OCI-LY7 (cell line): ENCODE data around the gene TMEM242. TPM values are rescaled to one million over a fixed set of nuclear protein-coding genes. Genes with fewer than 3 reads are reported as not detected.

Experiments used
- BruUV-seq: library from RNA; stranded (reverse); fragments of 400-500 nt; replicated peaks from 2 replicates; lab custom pipeline; 2021; lab: Mats Ljungman, UMichigan
- CTCF ChIA-PET: fragments of 300-600 bp; sonication (Branson Sonifier 250); formaldehyde crosslinking; loops from one replicate; lab custom pipeline; 2022; ENCODE audit warnings: antibody characterized with exemption; ENCODE audit not compliant: unreplicated experiment; lab: Charles Lee
- POLR2A ChIA-PET: fragments of 300-600 bp; sonication (Branson Sonifier 250); formaldehyde crosslinking; loops from one replicate; lab custom pipeline; 2022; ENCODE audit warnings: antibody characterized with exemption; lab: Charles Lee
- DNase-seq: peaks from one replicate; pipeline ENCODE4 v3.0.0-alpha.2; 2015; ENCODE audit warnings: low spot score
- H2AFZ ChIP-seq: fragments of 200-600 bp; sonication (generic), shearing (Covaris generic); 2 replicates; pipeline ENCODE4 v1.6.1; 2014; ENCODE audit warnings: mild to moderate bottlenecking, antibody characterized with exemption, low read length, moderate library complexity
- H3K27ac ChIP-seq: fragments of 200-600 bp; sonication (generic); 2 replicates; pipeline ENCODE4 v1.5.1; 2014; ENCODE audit warnings: mixed run types, low read depth, mild to moderate bottlenecking, moderate library complexity, low read length, inconsistent platforms; ENCODE audit not compliant: poor library complexity, severe bottlenecking
- H3K36me3 ChIP-seq: fragments of 200-600 bp; sonication (generic); 2 replicates; pipeline ENCODE4 v1.6.1; 2014; ENCODE audit warnings: mild to moderate bottlenecking, antibody characterized with exemption, low read length, moderate library complexity, mixed read lengths; ENCODE audit not compliant: insufficient read depth
- H3K4me1 ChIP-seq: fragments of 200-600 bp; sonication (generic); 2 replicates; pipeline ENCODE4 v1.5.1; 2014; ENCODE audit warnings: mild to moderate bottlenecking, low read length; ENCODE audit not compliant: insufficient read depth, poor library complexity, severe bottlenecking
- H3K4me2 ChIP-seq: fragments of 200-600 bp; sonication (generic); 2 replicates; pipeline ENCODE4 v1.6.1; 2014; ENCODE audit warnings: mild to moderate bottlenecking, low read length
- H3K4me3 ChIP-seq: fragments of 200-600 bp; sonication (generic); 2 replicates; pipeline ENCODE4 v1.5.1; 2014; ENCODE audit warnings: mild to moderate bottlenecking, low read depth, low read length; ENCODE audit not compliant: poor library complexity, severe bottlenecking
- H3K79me2 ChIP-seq: fragments of 200-600 bp; sonication (generic); 2 replicates; pipeline ENCODE4 v1.6.1; 2016; ENCODE audit warnings: low read depth, mild to moderate bottlenecking, low read length, moderate library complexity, mixed read lengths; ENCODE audit not compliant: insufficient read depth
- H3K9me2 ChIP-seq: fragments of 200-600 bp; sonication (generic); 2 replicates; pipeline ENCODE4 v1.6.1; 2016; ENCODE audit warnings: mild to moderate bottlenecking, low read length, mixed read lengths; ENCODE audit not compliant: insufficient read depth
- H3K9me3 ChIP-seq: fragments of 200-600 bp; sonication (generic); 2 replicates; pipeline ENCODE4 v1.6.1; 2014; ENCODE audit warnings: mild to moderate bottlenecking, mixed run types, low read length, mixed read lengths
- H4K20me1 ChIP-seq: fragments of 200-600 bp; sonication (generic); 2 replicates; pipeline ENCODE4 v1.6.1; 2014; ENCODE audit warnings: mild to moderate bottlenecking, antibody characterized with exemption, low read length, moderate library complexity, mixed read lengths; ENCODE audit not compliant: insufficient read depth
- EZH2phosphoT487 ChIP-seq: fragments of 200-600 bp; sonication (generic); IDR thresholded peaks from 2 replicates; pipeline ENCODE4 v1.6.1; 2018; ENCODE audit warnings: low read depth, borderline replicate concordance, mild to moderate bottlenecking, mixed run types, antibody characterized with exemption, low read length, moderate library complexity, mixed read lengths
- intact Hi-C: fragments of 100-400 bp; cut with micrococcal nuclease; formaldehyde crosslinking; loops from one replicate; pipeline ENCODE4 v1.10.0; 2022; ENCODE audit not compliant: unreplicated experiment
- total RNA-seq, 2 experiments: library from RNA; depleted of rRNA in 1 of 2; stranded (reverse); fragments of >200 nt in 1 of 2; shearing (Covaris generic) in 1 of 2; gene quantifications; 2 replicates each; pipeline ENCODE4 v1.2.3, GENCODE V29; 2014 to 2022
- TF ChIP-seq, protein P1 (sequence below): fragments of 200-600 bp; sonication (generic); conservative IDR thresholded peaks from 2 replicates; pipeline ENCODE4 v1.5.1; 2014; ENCODE audit warnings: mild to moderate bottlenecking, antibody characterized with exemption, low read length, moderate library complexity, mixed read lengths

Gene TMEM242
- total RNA-seq, 2 experiments from 2014 or later: 4.5 to 9.2 TPM

DNA sequence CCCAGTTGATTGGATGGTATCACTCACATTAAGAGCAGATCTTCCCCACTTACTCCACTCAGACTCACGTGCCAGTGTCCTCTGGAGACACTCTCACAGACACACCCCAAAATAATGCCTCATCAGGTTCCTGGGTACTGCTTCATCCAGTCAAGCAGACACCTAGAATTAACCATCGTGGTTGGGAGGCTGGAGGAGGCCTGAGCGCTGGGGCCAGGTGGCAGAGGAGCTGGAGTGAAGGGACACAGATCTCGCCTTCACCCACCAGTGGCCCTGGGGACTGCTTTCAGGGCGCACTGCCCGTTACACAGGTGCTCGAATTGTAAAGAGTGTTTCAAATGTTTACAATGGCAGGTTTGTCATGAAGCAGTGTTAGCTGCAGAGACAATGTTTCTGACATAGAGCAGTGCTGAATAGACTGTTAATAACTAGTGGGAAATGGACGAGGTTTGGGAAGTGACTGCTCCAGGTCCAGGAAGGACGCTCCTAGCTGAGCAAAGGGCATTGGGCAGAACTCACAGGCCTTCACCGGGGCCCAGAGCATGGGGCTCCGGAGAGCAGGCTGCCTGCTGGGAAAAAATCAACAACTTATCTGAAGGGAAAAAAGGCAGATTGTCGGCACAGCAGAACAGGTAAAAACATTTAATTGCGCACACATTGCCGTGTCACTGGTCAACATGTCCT, 38.4 kb downstream of the TMEM242 start:
- no peak for TF ChIP-seq EZH2phosphoT487
- TF ChIP-seq, protein P1, sequence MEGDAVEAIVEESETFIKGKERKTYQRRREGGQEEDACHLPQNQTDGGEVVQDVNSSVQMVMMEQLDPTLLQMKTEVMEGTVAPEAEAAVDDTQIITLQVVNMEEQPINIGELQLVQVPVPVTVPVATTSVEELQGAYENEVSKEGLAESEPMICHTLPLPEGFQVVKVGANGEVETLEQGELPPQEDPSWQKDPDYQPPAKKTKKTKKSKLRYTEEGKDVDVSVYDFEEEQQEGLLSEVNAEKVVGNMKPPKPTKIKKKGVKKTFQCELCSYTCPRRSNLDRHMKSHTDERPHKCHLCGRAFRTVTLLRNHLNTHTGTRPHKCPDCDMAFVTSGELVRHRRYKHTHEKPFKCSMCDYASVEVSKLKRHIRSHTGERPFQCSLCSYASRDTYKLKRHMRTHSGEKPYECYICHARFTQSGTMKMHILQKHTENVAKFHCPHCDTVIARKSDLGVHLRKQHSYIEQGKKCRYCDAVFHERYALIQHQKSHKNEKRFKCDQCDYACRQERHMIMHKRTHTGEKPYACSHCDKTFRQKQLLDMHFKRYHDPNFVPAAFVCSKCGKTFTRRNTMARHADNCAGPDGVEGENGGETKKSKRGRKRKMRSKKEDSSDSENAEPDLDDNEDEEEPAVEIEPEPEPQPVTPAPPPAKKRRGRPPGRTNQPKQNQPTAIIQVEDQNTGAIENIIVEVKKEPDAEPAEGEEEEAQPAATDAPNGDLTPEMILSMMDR: no peak
- no peaks in the 10 kb centered on the region for H3K9me2 ChIP-seq
- no peaks in the 10 kb centered on the region for H3K9me3 ChIP-seq
- no peak overlapping the region for H3K4me3 ChIP-seq
- ChIA-PET CTCF (no interaction called here), POLR2A (no interaction called here)
- H3K79me2 ChIP-seq: no peaks in the 10 kb centered on the region
- intact Hi-C loops: no loop called here
- no peaks in the 10 kb centered on the region for H4K20me1 ChIP-seq
- no peak for DNase-seq
- no peak overlapping the region for H2AFZ ChIP-seq
- H3K36me3 ChIP-seq: no peaks in the 10 kb centered on the region
- no peak overlapping the region for H3K4me2 ChIP-seq
- BruUV-seq: no TSS peak
- H3K27ac ChIP-seq: no peak overlapping the region
- H3K4me1 ChIP-seq: no peaks in the 10 kb centered on the region

DNA sequence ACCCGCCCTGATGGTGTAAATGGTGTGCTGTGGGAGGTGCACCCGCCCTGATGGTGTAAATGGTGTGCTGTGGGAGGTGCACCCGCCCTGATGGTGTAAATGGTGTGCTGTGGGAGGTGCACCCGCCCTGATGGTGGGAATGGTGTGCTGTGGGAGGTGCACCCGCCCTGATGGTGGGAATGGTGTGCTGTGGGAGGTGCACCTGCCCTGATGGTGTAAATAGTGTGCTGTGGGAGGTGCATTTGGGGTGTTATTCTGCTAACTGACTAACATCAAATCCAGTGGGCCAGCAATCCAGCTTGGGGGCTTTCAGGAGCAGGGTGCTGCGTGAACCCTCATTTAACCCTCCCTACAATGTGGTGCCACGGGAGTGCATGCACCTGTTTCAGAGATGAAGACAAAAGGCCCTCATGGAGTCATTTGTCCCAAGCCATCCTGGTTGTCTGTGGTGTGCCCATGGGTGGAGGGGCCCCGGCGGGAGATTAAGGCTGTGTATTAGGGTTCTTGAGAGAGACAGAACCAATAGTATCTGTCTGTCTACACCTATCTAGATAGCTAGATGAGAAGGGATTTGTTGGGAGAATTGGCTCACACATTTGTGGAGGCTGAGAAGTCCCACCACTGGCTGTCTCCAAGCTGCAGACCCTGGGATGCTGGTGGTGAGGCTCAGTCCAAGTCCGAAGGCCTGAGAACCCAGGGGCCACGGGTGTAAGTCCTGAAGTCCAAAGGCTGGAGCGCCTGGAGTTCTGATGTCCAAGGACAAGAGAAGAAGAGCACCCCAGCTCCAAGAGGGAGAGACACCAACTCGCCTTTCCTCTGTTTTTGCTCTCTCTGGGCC, 39.2 kb downstream of the TMEM242 start:
- TF ChIP-seq, protein P1: no peak
- no peak for TF ChIP-seq EZH2phosphoT487
- Histone ChIP-seq H4K20me1 (no peaks in the 10 kb centered on the region), H3K4me3 (no peak overlapping the region), H3K9me2 (no peaks in the 10 kb centered on the region), H2AFZ (no peak overlapping the region), H3K4me1 (no peaks in the 10 kb centered on the region), H3K27ac (no peak overlapping the region), H3K4me2 (no peak overlapping the region), H3K9me3 (no peaks in the 10 kb centered on the region), H3K36me3 (no peaks in the 10 kb centered on the region), H3K79me2 (no peaks in the 10 kb centered on the region)
- ChIA-PET POLR2A (interaction anchor here (0.7 kb wide), 1 partner anchor 273 kb away, joined by 3 read pairs; no protein-coding TSS in a partner anchor), CTCF (no interaction called here)
- intact Hi-C loops: no loop called here
- DNase-seq: no peak
- no TSS peak for BruUV-seq
